Panc1 (cell line): ENCODE measurements around the gene RPS15.

Source experiments
- CTCF ChIP-seq: fragments of 450-650 bp; IDR thresholded peaks from 2 replicates; pipeline ENCODE4 v1.5.1; 2017; ENCODE audit warnings: mild to moderate bottlenecking
- POLR2AphosphoS5 ChIP-seq: IDR thresholded peaks from 2 replicates; pipeline ENCODE4 v1.6.1; 2012; ENCODE audit warnings: mild to moderate bottlenecking, low read depth, low read length, moderate library complexity
- REST ChIP-seq, 2 experiments: IDR thresholded peaks; 2 replicates each; pipeline ENCODE4 v1.6.1; 2011 to 2012; ENCODE audit warnings: low read depth in 2 of 2, control low read depth in 1 of 2, low read length in 1 of 2, mild to moderate bottlenecking in 1 of 2, moderate library complexity in 1 of 2; ENCODE audit not compliant: insufficient read depth in 1 of 2
- TCF7L2 ChIP-seq: IDR thresholded peaks from 2 replicates; pipeline ENCODE4 v1.6.1; 2011; ENCODE audit warnings: mild to moderate bottlenecking, low read depth, low read length, inconsistent platforms

GRCh38 chr19:1396768-1397679 lies 41.2 kb upstream of the RPS15 start:
- TF ChIP-seq CTCF (no peak), REST (IDR thresholded peaks at IDR 0.05; ENCODE audit: insufficient read depth in 1 of 2, low read depth in 2 of 2, low read length in 1 of 2) (no peak), POLR2AphosphoS5 (0 out of 2 replicates have a peak, but pooled peaks have one; percentile 14), TCF7L2 (no peak)
